ENCODE data around the gene GALNT14. TPM values are rescaled to one million over a fixed set of nuclear protein-coding genes. Genes with fewer than 3 reads are reported as not detected.

GALNT14 gene
- total RNA-seq, 1 donor: 0.72 TPM

GRCh38 chr2:31053929-31054782, 84.1 kb downstream of the GALNT14 start:
- H3K4me3 ChIP-seq (ENCODE audit: low read depth, low read length): no peak overlapping the region
- no peak for DNase-seq (ENCODE audit: low read depth)
- TF ChIP-seq CTCF (IDR thresholded peaks at IDR 0.05; ENCODE audit: insufficient read depth, low read length): no peak

- H3K4me3 ChIP-seq (ENCODE audit: low read depth, low read length): no peak overlapping the region
- no peak for DNase-seq (ENCODE audit: low read depth)
- TF ChIP-seq CTCF (IDR thresholded peaks at IDR 0.05; ENCODE audit: insufficient read depth, low read length): no peak
These were observed 86.0 kb downstream of the GALNT14 start for GRCh38 chr2:31052284-31052683.

GRCh38 chr2:31051258-31052140, 86.7 kb downstream of the GALNT14 start:
- DNase-seq (ENCODE audit: low read depth): no peak
- TF ChIP-seq CTCF (IDR thresholded peaks at IDR 0.05; ENCODE audit: insufficient read depth, low read length): no peak
- no peak overlapping the region for H3K4me3 ChIP-seq (ENCODE audit: low read depth, low read length)

GRCh38 chr2:31049916-31050588, 88.2 kb downstream of the GALNT14 start:
- no peak for DNase-seq (ENCODE audit: low read depth)
- TF ChIP-seq CTCF (IDR thresholded peaks at IDR 0.05; ENCODE audit: insufficient read depth, low read length): no peak
- no peak overlapping the region for H3K4me3 ChIP-seq (ENCODE audit: low read depth, low read length)

GRCh38 chr2:31049264-31049663, 89.0 kb downstream of the GALNT14 start:
- TF ChIP-seq CTCF (IDR thresholded peaks at IDR 0.05; ENCODE audit: insufficient read depth, low read length): no peak
- no peak overlapping the region for H3K4me3 ChIP-seq (ENCODE audit: low read depth, low read length)
- DNase-seq (ENCODE audit: low read depth): no peak

- no peak overlapping the region for H3K4me3 ChIP-seq (ENCODE audit: low read depth, low read length)
- DNase-seq (ENCODE audit: low read depth): no peak
- no peak for TF ChIP-seq CTCF (IDR thresholded peaks at IDR 0.05; ENCODE audit: insufficient read depth, low read length)
These were observed 90.6 kb downstream of the GALNT14 start for GRCh38 chr2:31047599-31047998.

All from fibroblast of the aortic adventitia (primary cell).